GM12878 (cell line): Measurements from ENCODE around the gene PNPO. TPM values are rescaled to one million over a fixed set of nuclear protein-coding genes. Genes with fewer than 3 reads are reported as not detected.

Source experiments
- BHLHE40 ChIP-seq, 2 experiments: fragments of 450-650 bp in 1 of 2; IDR thresholded peaks; 2 replicates each; pipeline ENCODE4 v1.6.1; 2011 to 2017; ENCODE audit warnings: low read depth in 2 of 2, borderline replicate concordance in 1 of 2, improper control_type of control experiment in 1 of 2, low read length in 1 of 2, mild to moderate bottlenecking in 1 of 2
- BMI1 ChIP-seq: fragments of 450-650 bp; IDR thresholded peaks from 2 replicates; pipeline ENCODE4 v1.6.1; 2016; ENCODE audit warnings: mild to moderate bottlenecking, moderate library complexity, borderline replicate concordance
- CBX3 ChIP-seq: fragments of 200-600 bp; sonication (generic); IDR thresholded peaks from 2 replicates; pipeline ENCODE4 v1.6.1; 2016; ENCODE audit warnings: low read depth, borderline replicate concordance
- CEBPZ ChIP-seq: fragments of 150-350 bp; IDR thresholded peaks from 2 replicates; pipeline ENCODE4 v1.6.1; 2016; ENCODE audit warnings: low read depth, low read length
- CREM ChIP-seq: IDR thresholded peaks from 2 replicates; pipeline ENCODE4 v1.6.1; 2014; ENCODE audit warnings: antibody characterized with exemption, low read depth
- EP300 ChIP-seq, 2 experiments: fragments of 150-350 bp in 1 of 2; IDR thresholded peaks; 2 replicates each; pipeline ENCODE4 v1.6.1; 2011 to 2012; ENCODE audit warnings: low read depth in 2 of 2, low read length in 2 of 2, borderline replicate concordance in 1 of 2, improper control_type of control experiment in 1 of 2, inconsistent platforms in 1 of 2; ENCODE audit not compliant: control insufficient read depth in 1 of 2
- FOXK2 ChIP-seq: fragments of 450-650 bp; IDR thresholded peaks from 2 replicates; pipeline ENCODE4 v1.6.1; 2017; ENCODE audit warnings: mild to moderate bottlenecking, moderate library complexity
- GATAD2B ChIP-seq: fragments of 450-650 bp; conservative IDR thresholded peaks from 2 replicates; pipeline ENCODE4 v1.6.1; 2017; ENCODE audit warnings: low read depth, mild to moderate bottlenecking, moderate library complexity
- IRF4 ChIP-seq: IDR thresholded peaks from 2 replicates; pipeline ENCODE4 v1.6.1; 2011; ENCODE audit warnings: low read depth, low read length
- JUNB ChIP-seq: IDR thresholded peaks from 2 replicates; pipeline ENCODE4 v1.6.1; 2016; ENCODE audit warnings: antibody characterized with exemption, mild to moderate bottlenecking
- LARP7 ChIP-seq: fragments of 450-650 bp; IDR thresholded peaks from 2 replicates; pipeline ENCODE4 v1.6.1; 2017; ENCODE audit warnings: mild to moderate bottlenecking
- MTA3 ChIP-seq: IDR thresholded peaks from 2 replicates; pipeline ENCODE4 v1.6.1; 2012; ENCODE audit warnings: low read length, inconsistent platforms, borderline replicate concordance
- MXI1 ChIP-seq: fragments of 150-350 bp; IDR thresholded peaks from 2 replicates; pipeline ENCODE4 v1.6.1; 2011; ENCODE audit warnings: low read depth, mild to moderate bottlenecking, inconsistent platforms, low read length, improper control_type of control experiment
- NFIC ChIP-seq: IDR thresholded peaks from 2 replicates; pipeline ENCODE4 v1.6.1; 2012; ENCODE audit warnings: low read depth, mild to moderate bottlenecking, inconsistent platforms, low read length, moderate library complexity
- NFYB ChIP-seq: IDR thresholded peaks from 2 replicates; pipeline ENCODE4 v1.6.1; 2011; ENCODE audit warnings: low read depth, mild to moderate bottlenecking, low read length, improper control_type of control experiment, moderate library complexity; ENCODE audit not compliant: insufficient read depth
- NKRF ChIP-seq: fragments of 450-650 bp; conservative IDR thresholded peaks from 2 replicates; pipeline ENCODE4 v1.6.1; 2017; ENCODE audit warnings: mild to moderate bottlenecking, moderate library complexity
- NR2C2 ChIP-seq: IDR thresholded peaks from 2 replicates; pipeline ENCODE4 v1.6.1; 2011; ENCODE audit warnings: borderline replicate concordance, low read depth; ENCODE audit not compliant: control insufficient read depth, insufficient read length
- NR2F1 ChIP-seq: fragments of 450-650 bp; conservative IDR thresholded peaks from 2 replicates; pipeline ENCODE4 v1.6.1; 2017; ENCODE audit warnings: mild to moderate bottlenecking
- POLR2AphosphoS2 ChIP-seq: IDR thresholded peaks from 2 replicates; pipeline ENCODE4 v1.6.1; 2011; ENCODE audit warnings: low read depth, mild to moderate bottlenecking, low read length, improper control_type of control experiment, moderate library complexity
- RAD51 ChIP-seq: fragments of 450-650 bp; IDR thresholded peaks from 2 replicates; pipeline ENCODE4 v1.6.1; 2016; ENCODE audit warnings: moderate library complexity, mild to moderate bottlenecking, inconsistent platforms
- SPI1 ChIP-seq: IDR thresholded peaks from 2 replicates; pipeline ENCODE4 v1.6.1; 2011; ENCODE audit warnings: low read depth, mild to moderate bottlenecking, low read length, moderate library complexity, borderline replicate concordance; ENCODE audit not compliant: insufficient read depth
- SRF ChIP-seq, 2 experiments: IDR thresholded peaks; 2 replicates each; pipeline ENCODE4 v1.6.1; 2011; ENCODE audit warnings: low read depth in 2 of 2, low read length in 2 of 2, mild to moderate bottlenecking in 1 of 2, moderate library complexity in 1 of 2
- STAT1 ChIP-seq: fragments of 450-650 bp; conservative IDR thresholded peaks from 2 replicates; pipeline ENCODE4 v1.6.1; 2014; ENCODE audit warnings: antibody characterized with exemption, mild to moderate bottlenecking
- SUPT20H ChIP-seq: IDR thresholded peaks from 2 replicates; pipeline ENCODE4 v1.6.1; 2011; ENCODE audit warnings: low read depth, mild to moderate bottlenecking, low read length, moderate library complexity, borderline replicate concordance; ENCODE audit not compliant: control insufficient read depth
- SUZ12 ChIP-seq: fragments of 200-600 bp; sonication (generic); IDR thresholded peaks from one replicate; pipeline ENCODE4 v1.6.1; 2018; ENCODE audit warnings: antibody characterized with exemption, mild to moderate bottlenecking; ENCODE audit not compliant: unreplicated experiment
- ZBED1 ChIP-seq: IDR thresholded peaks from 2 replicates; pipeline ENCODE4 v1.6.1; 2016; ENCODE audit warnings: borderline replicate concordance
- ZNF622 ChIP-seq: fragments of 450-650 bp; IDR thresholded peaks from 2 replicates; pipeline ENCODE4 v1.6.1; 2017; ENCODE audit warnings: mild to moderate bottlenecking, inconsistent platforms
- polyA plus RNA-seq, 11 experiments: library from polyadenylated mRNA; depleted of rRNA in 4 of 11; unstranded in 6 of 11; stranded (reverse) in 5 of 11; fragments of >200 nt; fragmentation: Nextera tagmentation in 4 of 11; fragmentation: Illumina TruSeq in 1 of 11; extraction: Ambion mirVana in 4 of 11; extraction: Trizol in 1 of 11; gene quantifications; 1 replicate in 1 of 11; 2 replicates in 10 of 11; pipeline versions ENCODE4 v1.2.1 to v1.2.3, GENCODE V29; 2011 to 2016; ENCODE audit warnings: inconsistent platforms in 2 of 11, missing spikeins in 2 of 11, low read depth in 1 of 11
- total RNA-seq, 4 experiments: library from RNA; depleted of rRNA in 3 of 4; stranded (reverse); fragments of >200 nt in 3 of 4; fragmentation: Illumina TruSeq in 1 of 4; extraction: Trizol in 1 of 4; gene quantifications; 2 replicates each; pipeline versions ENCODE4 v1.2.1 to v1.2.3, GENCODE V29; 2013 to 2021

PNPO gene
- total and polyA plus RNA-seq, 10 of the 15 experiments (the other 5 are each of a cell fraction or from before 2014, with no cell fraction given): 13.9 to 52.6 (median 37.3) TPM

DNA sequence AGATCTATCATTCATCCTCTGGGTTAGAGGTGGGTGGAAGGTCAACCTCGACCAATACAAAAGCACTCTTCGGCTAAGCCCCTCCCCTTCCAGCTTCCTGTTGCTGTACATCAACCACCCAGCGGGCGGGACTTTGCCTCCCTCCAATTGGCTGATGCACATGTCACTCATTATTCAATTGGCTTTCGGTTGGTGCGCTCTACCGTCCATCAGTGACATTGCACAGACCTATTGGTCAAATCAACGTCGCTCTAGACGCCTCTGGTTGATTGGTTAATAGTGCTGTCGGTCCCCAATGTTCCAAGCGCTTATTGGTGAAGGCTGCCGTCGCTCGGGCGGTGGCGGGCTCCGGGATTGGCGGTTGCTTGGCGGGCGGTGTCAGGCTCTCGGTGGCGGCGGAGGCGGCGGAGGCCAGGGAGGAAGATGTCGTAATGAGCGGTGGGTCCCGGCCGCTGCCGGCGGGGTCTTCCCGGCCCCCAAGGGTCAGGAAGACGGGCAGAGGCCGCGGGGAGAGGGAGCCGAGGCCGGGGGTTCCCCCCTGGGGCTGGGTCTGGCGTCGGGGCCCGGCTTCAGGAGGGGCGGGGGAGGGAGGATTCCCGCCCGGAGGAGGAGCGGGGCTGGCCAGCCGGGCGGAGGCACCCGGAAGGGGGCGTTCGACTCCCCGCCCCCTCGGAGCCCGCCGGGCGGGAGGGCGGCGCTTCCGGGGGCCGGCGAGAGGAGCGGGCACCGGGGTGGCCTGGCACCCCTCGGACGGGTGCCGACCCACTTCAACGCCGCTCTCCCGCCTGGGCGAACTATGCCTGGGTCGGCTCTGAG lies 45.3 kb upstream of the PNPO start, which contains the start of gene SP2 (continued):
- TF ChIP-seq EP300 (IDR thresholded peaks at IDR 0.05; ENCODE audit: borderline replicate concordance in 1 of 2, control insufficient read depth in 1 of 2, low read depth in 2 of 2, low read length in 2 of 2): no peak
- TF ChIP-seq BMI1: no peak
- TF ChIP-seq FOXK2: peak; percentile 94
- no peak for TF ChIP-seq SPI1
- TF ChIP-seq ZNF622: no peak
- no peak for TF ChIP-seq IRF4
- no peak for TF ChIP-seq ZBED1
- no peak for TF ChIP-seq MTA3
- TF ChIP-seq BHLHE40 (IDR thresholded peaks at IDR 0.05; ENCODE audit: borderline replicate concordance in 1 of 2, low read depth in 2 of 2, low read length in 1 of 2): peak; percentile 15 to 50; a peak in 2 of 4 replicates
- no peak for TF ChIP-seq CBX3
- TF ChIP-seq RAD51: no peak
- no peak for TF ChIP-seq SUPT20H
- peak; percentile 83; the same call in 1 of the 2 replicates for TF ChIP-seq NKRF
- no peak for TF ChIP-seq JUNB
- peak; percentile 70; the same call in 1 of the 2 replicates for TF ChIP-seq MXI1
- TF ChIP-seq NR2C2: peak; percentile 41
- TF ChIP-seq NFIC: no peak
- peak; percentile 99 for TF ChIP-seq NR2F1
- peak; percentile 100 for TF ChIP-seq CEBPZ
- TF ChIP-seq POLR2AphosphoS2: peak; percentile 39; the same call in 1 of the 2 replicates
- TF ChIP-seq SUZ12: no peak
- TF ChIP-seq GATAD2B: peak; percentile 77
- TF ChIP-seq STAT1: no peak
- peak; percentile 99 for TF ChIP-seq NFYB
- TF ChIP-seq CREM: peak; percentile 96
- no peak for TF ChIP-seq SRF (IDR thresholded peaks at IDR 0.05; ENCODE audit: low read depth in 2 of 2, low read length in 2 of 2)
- TF ChIP-seq LARP7: peak; percentile 92
